H1 (cell line): Measurements from ENCODE around the gene ZNF888. TPM values are rescaled to one million over a fixed set of nuclear protein-coding genes. Genes with fewer than 3 reads are reported as not detected.
"Not testable (repeated sequence)": the region's sequence is repeated elsewhere in the genome, so short reads cannot be mapped to it uniquely, and the experiment has no call there.

Source experiments
- CTCF ChIA-PET: fragments of 300-600 bp; sonication (Branson Sonifier 250); formaldehyde crosslinking; loops from one replicate; lab custom pipeline; 2021; ENCODE audit not compliant: partially characterized antibody; lab: Charles Lee
- POLR2A ChIA-PET: fragments of 300-600 bp; sonication (Branson Sonifier 250); formaldehyde crosslinking; loops from one replicate; lab custom pipeline; 2021; ENCODE audit warnings: inconsistent platforms; ENCODE audit not compliant: partially characterized antibody; lab: Charles Lee
- DNase-seq, 2 experiments: peaks; one replicate each; pipeline versions ENCODE4 v3.0.0 to v3.0.0-alpha.2; 2010 to 2022; ENCODE audit warnings: low spot score in 2 of 2, low read depth in 1 of 2, mixed read lengths in 1 of 2
- FAIRE-seq: peaks from 2 replicates; lab custom pipeline; 2011; peaks lifted over from hg19 to GRCh38; lab: Jason Lieb, UNC
- H2AFZ ChIP-seq: 2 replicates; pipeline ENCODE4 v1.8.1; 2012; ENCODE audit warnings: low read length, inconsistent platforms
- H2AK5ac ChIP-seq: 2 replicates; pipeline ENCODE4 v1.6.1; 2013; ENCODE audit warnings: low read depth, low read length
- H2BK120ac ChIP-seq: replicated peaks from 2 replicates; pipeline ENCODE3; 2013; ENCODE audit warnings: low read depth, low read length, inconsistent platforms
- H2BK12ac ChIP-seq: 2 replicates; pipeline ENCODE4 v1.6.1; 2013; ENCODE audit warnings: low read depth, low read length
- H2BK15ac ChIP-seq: 2 replicates; pipeline ENCODE4 v1.6.1; 2013; ENCODE audit warnings: low read length
- H2BK20ac ChIP-seq: 2 replicates; pipeline ENCODE4 v1.6.1; 2013; ENCODE audit warnings: low read length
- H2BK5ac ChIP-seq: 2 replicates; pipeline ENCODE4 v1.6.1; 2013; ENCODE audit warnings: low read depth, low read length
- H3K14ac ChIP-seq: 2 replicates; pipeline ENCODE4 v1.6.1; 2013; ENCODE audit warnings: inconsistent platforms; ENCODE audit not compliant: insufficient read length
- H3K18ac ChIP-seq: 2 replicates; pipeline ENCODE4 v1.6.1; 2013; ENCODE audit warnings: low read length; ENCODE audit errors: extremely low read depth
- H3K23ac ChIP-seq: 2 replicates; pipeline ENCODE4 v1.6.1; 2013; ENCODE audit warnings: inconsistent platforms; ENCODE audit not compliant: insufficient read length
- H3K23me2 ChIP-seq: 2 replicates; pipeline ENCODE4 v1.6.1; 2013; ENCODE audit warnings: low read depth, low read length
- H3K27ac ChIP-seq: 2 replicates; pipeline ENCODE4 v1.6.1; 2011; ENCODE audit warnings: low read depth, low read length, inconsistent platforms
- H3K27me3 ChIP-seq, 4 experiments: replicated peaks in 1 of 4; 1 replicate in 1 of 4; 2 replicates in 3 of 4; pipeline versions ENCODE4 v1.6.1 to v1.8.1; 2011 to 2013; ENCODE audit warnings: low read length in 3 of 4, mild to moderate bottlenecking in 3 of 4, inconsistent platforms in 2 of 4, mixed read lengths in 2 of 4, moderate library complexity in 1 of 4; ENCODE audit not compliant: control insufficient read depth in 3 of 4, insufficient read depth in 3 of 4; ENCODE audit errors: extremely low read depth in 1 of 4
- H3K36me3 ChIP-seq, 4 experiments: 2 replicates each; pipeline versions ENCODE4 v1.6.1 to v1.8.1; 2011 to 2013; ENCODE audit warnings: mild to moderate bottlenecking in 4 of 4, low read length in 3 of 4, moderate library complexity in 2 of 4, control low read depth in 1 of 4, inconsistent platforms in 1 of 4; ENCODE audit not compliant: insufficient read depth in 4 of 4, control insufficient read depth in 2 of 4
- H3K4ac ChIP-seq: replicated peaks from 2 replicates; pipeline ENCODE3; 2013; ENCODE audit warnings: low read length, low read depth, mixed read lengths, inconsistent platforms; ENCODE audit not compliant: insufficient read length
- H3K4me1 ChIP-seq, 4 experiments: replicated peaks in 1 of 4; 1 replicate in 1 of 4; 2 replicates in 3 of 4; pipeline versions ENCODE4 v1.6.1 to v1.8.1; 2011 to 2013; ENCODE audit warnings: low read length in 3 of 4, inconsistent platforms in 2 of 4, mixed read lengths in 1 of 4; ENCODE audit not compliant: insufficient read depth in 4 of 4, control insufficient read depth in 3 of 4
- H3K4me2 ChIP-seq, 2 experiments: 2 replicates each; pipeline versions ENCODE4 v1.6.1 to v1.8.1; 2011 to 2013; ENCODE audit warnings: low read depth in 2 of 2, low read length in 2 of 2, control low read depth in 1 of 2, inconsistent platforms in 1 of 2, mild to moderate bottlenecking in 1 of 2; ENCODE audit not compliant: insufficient read depth in 1 of 2
- H3K4me3 ChIP-seq, 4 experiments: fragments of 200-600, 300-600 bp in 1 of 4; sonication (generic), shearing (Covaris generic), sonication (Bioruptor Twin) in 1 of 4; 2 replicates each; pipeline versions ENCODE4 v1.5.1 to v1.8.1; 2011 to 2016; ENCODE audit warnings: low read length in 4 of 4, low read depth in 3 of 4, control low read depth in 2 of 4, inconsistent platforms in 2 of 4, mild to moderate bottlenecking in 2 of 4, mixed read lengths in 1 of 4, moderate library complexity in 1 of 4; ENCODE audit not compliant: insufficient read depth in 2 of 4; ENCODE audit errors: extremely low read depth in 1 of 4
- H3K56ac ChIP-seq: replicated peaks from 2 replicates; pipeline ENCODE3; 2013; ENCODE audit warnings: low read depth, mild to moderate bottlenecking, mixed read lengths, low read length, inconsistent platforms; ENCODE audit not compliant: insufficient read length
- H3K79me1 ChIP-seq: 2 replicates; pipeline ENCODE4 v1.6.1; 2013; ENCODE audit warnings: low read depth, low read length, control low read depth
- H3K79me2 ChIP-seq, 2 experiments: 2 replicates each; pipeline versions ENCODE4 v1.6.1 to v1.8.1; 2012 to 2013; ENCODE audit warnings: low read length in 2 of 2, mild to moderate bottlenecking in 2 of 2, inconsistent platforms in 1 of 2; ENCODE audit not compliant: insufficient read depth in 2 of 2, control insufficient read depth in 1 of 2
- H3K9ac ChIP-seq, 4 experiments: replicated peaks in 1 of 4; 1 replicate in 1 of 4; 2 replicates in 3 of 4; pipeline versions ENCODE4 v1.6.1 to v1.8.1; 2011 to 2013; ENCODE audit warnings: low read depth in 3 of 4, low read length in 3 of 4, control low read depth in 2 of 4, mild to moderate bottlenecking in 2 of 4, moderate library complexity in 2 of 4, inconsistent platforms in 1 of 4; ENCODE audit errors: extremely low read depth in 1 of 4
- H3K9me3 ChIP-seq, 2 experiments: 2 replicates each; pipeline versions ENCODE4 v1.6.1 to v1.8.1; 2012 to 2013; ENCODE audit warnings: mild to moderate bottlenecking in 2 of 2, moderate library complexity in 2 of 2, control low read depth in 1 of 2, inconsistent platforms in 1 of 2, low read depth in 1 of 2, low read length in 1 of 2, mixed read lengths in 1 of 2; ENCODE audit not compliant: insufficient read depth in 2 of 2
- H4K20me1 ChIP-seq, 2 experiments: replicated peaks in 1 of 2; 2 replicates each; pipeline versions ENCODE3 to v1.8.1; 2011 to 2013; ENCODE audit warnings: inconsistent platforms in 2 of 2, low read length in 2 of 2, mild to moderate bottlenecking in 1 of 2; ENCODE audit not compliant: insufficient read depth in 2 of 2, control insufficient read depth in 1 of 2
- H4K5ac ChIP-seq: 2 replicates; pipeline ENCODE4 v1.6.1; 2013; ENCODE audit warnings: low read length, low read depth, mixed read lengths, inconsistent platforms; ENCODE audit not compliant: insufficient read length
- H4K8ac ChIP-seq: 2 replicates; pipeline ENCODE4 v1.8.0; 2013; ENCODE audit warnings: mild to moderate bottlenecking, moderate library complexity, low read length, inconsistent platforms; ENCODE audit not compliant: insufficient read depth; ENCODE audit errors: extremely low read depth
- H4K91ac ChIP-seq: replicated peaks from 2 replicates; pipeline ENCODE3; 2013; ENCODE audit warnings: low read length, mixed read lengths, inconsistent platforms; ENCODE audit not compliant: insufficient read length
- WGBS, 2 experiments: shearing (Covaris generic) in 1 of 2; methylation state at CpG; one replicate each; pipeline versions ENCODE4 v1.1.6 to v1.1.7; 2013 to 2015; ENCODE audit warnings: low lambda C conversion rate in 2 of 2, mixed read lengths in 2 of 2, inconsistent platforms in 1 of 2, low coverage in 1 of 2, missing lambda C conversion rate in 1 of 2; ENCODE audit not compliant: insufficient replicate concordance in 2 of 2, insufficient coverage in 1 of 2, insufficient read length in 1 of 2; ENCODE audit errors: extremely low coverage in 1 of 2, missing lambda C conversion rate in 1 of 2; 5-methylcytosine and 5-hydroxymethylcytosine counted together
- polyA plus RNA-seq, 7 experiments: library from polyadenylated mRNA; depleted of rRNA in 3 of 7; stranded (reverse) in 5 of 7; unstranded in 2 of 7; fragments of >200 nt in 5 of 7; fragments of 200-250 nt in 2 of 7; gene quantifications; 1 replicate in 5 of 7; 2 replicates in 1 of 7; 4 replicates in 1 of 7; pipeline versions ENCODE4 v1.2.1 to v1.2.3, GENCODE V29; 2011 to 2013; ENCODE audit warnings: missing spikeins in 2 of 7, mixed read lengths in 2 of 7
- total RNA-seq: library from RNA; stranded (reverse); fragmentation: NEBNext Ultra II Directional; extraction: Animal tissue kit (Norgen Biotek cat#: 25700); gene quantifications from 2 replicates; pipeline ENCODE4 v1.2.1, GENCODE V29; 2021

The ZNF888 gene
- total and polyA plus RNA-seq, 2 of the 8 experiments (the other 6 are each of a cell fraction or from before 2014, with no cell fraction given): 1.1 to 8.6 TPM

DNA sequence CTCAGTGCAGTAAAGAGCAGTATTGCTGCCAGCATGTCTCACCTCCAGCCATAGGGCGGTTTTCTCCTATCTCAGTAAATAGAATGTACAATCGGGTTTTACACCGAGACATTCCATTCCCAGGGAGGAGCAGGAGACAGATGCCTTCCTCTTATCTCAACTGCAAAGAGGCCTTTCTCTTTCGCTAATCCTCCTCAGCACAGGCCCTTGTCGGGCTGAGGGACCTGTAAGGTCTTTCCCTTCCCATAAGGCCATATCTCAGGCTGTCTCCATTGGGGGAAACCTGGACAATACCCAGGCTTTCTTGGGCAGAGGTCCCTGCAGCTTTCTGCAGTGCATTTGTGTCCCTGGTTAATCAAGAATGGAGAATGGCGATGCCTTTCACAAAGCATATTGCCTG lies 50.2 kb downstream of the ZNF888 start:
- not testable (repeated sequence) for H3K36me3 ChIP-seq, H3K23me2 ChIP-seq, H3K14ac ChIP-seq, H4K5ac ChIP-seq, H3K79me2 ChIP-seq, H3K4ac ChIP-seq, H2BK5ac ChIP-seq, H4K91ac ChIP-seq, H3K4me3 ChIP-seq, H2BK15ac ChIP-seq, H2BK12ac ChIP-seq, H3K9ac ChIP-seq, H3K9me3 ChIP-seq, H2AFZ ChIP-seq, H3K27ac ChIP-seq, H3K56ac ChIP-seq, H2BK20ac ChIP-seq, H3K23ac ChIP-seq, H4K8ac ChIP-seq, H3K79me1 ChIP-seq, H3K27me3 ChIP-seq, H3K18ac ChIP-seq, DNase-seq, H3K4me1 ChIP-seq, H3K4me2 ChIP-seq, H2AK5ac ChIP-seq, H4K20me1 ChIP-seq, H2BK120ac ChIP-seq, FAIRE-seq
- ChIA-PET POLR2A (interaction anchor here (1.5 kb wide), 1 partner anchor 50 kb away, joined by 3 read pairs; the partner anchor contains the start of gene ZNF888), CTCF (interaction anchor here (0.8 kb wide), 1 partner anchor 116 kb away, joined by 3 read pairs; no protein-coding TSS in a partner anchor)
- WGBS, 2 experiments: 79% methylated on average over 6 of the region's 6 CpGs; no CpG with 5 or more reads in 1 of the 2 experiments
